ENCODE measurements around the gene HOXC5. TPM values are rescaled to one million over a fixed set of nuclear protein-coding genes. Genes with fewer than 3 reads are reported as not detected.
A peak's percentile ranks its signal among the peaks of the same experiment; 100 is the strongest.

HOXC5 gene
- total RNA-seq, 1 donor from 2014 or later, result 0.50 TPM

- TF ChIP-seq CTCF (IDR thresholded peaks at IDR 0.05; ENCODE audit: insufficient read depth, low read length, poor library complexity, severe bottlenecking), result no peak
- no peak for DNase-seq (ENCODE audit: low read depth)
- Histone ChIP-seq H3K36me3 (ENCODE audit: control insufficient read depth, insufficient read depth, low read length) (no peaks in the 10 kb centered on the region), H3K4me3 (ENCODE audit: low read depth, low read length) (no peak overlapping the region), H3K27me3 (ENCODE audit: control insufficient read depth, insufficient read depth, low read length) (peaks cover 18% of the 10 kb centered on the region)
Measured at GRCh38 chr12:54025499-54026405, 7.1 kb upstream of the HOXC5 start.

- no peak overlapping the region for H3K4me3 ChIP-seq (ENCODE audit: low read depth, low read length)
- H3K36me3 ChIP-seq (ENCODE audit: control insufficient read depth, insufficient read depth, low read length), result no peaks in the 10 kb centered on the region
- no peak for DNase-seq (ENCODE audit: low read depth)
- peaks cover 19% of the 10 kb centered on the region for H3K27me3 ChIP-seq (ENCODE audit: control insufficient read depth, insufficient read depth, low read length)
- TF ChIP-seq CTCF (IDR thresholded peaks at IDR 0.05; ENCODE audit: insufficient read depth, low read length, poor library complexity, severe bottlenecking), result no peak
Measured at GRCh38 chr12:54026640-54027441, 6.0 kb upstream of the HOXC5 start.

GRCh38 chr12:54027442-54027786 lies 5.4 kb upstream of the HOXC5 start:
- peaks cover 20% of the 10 kb centered on the region for H3K27me3 ChIP-seq (ENCODE audit: control insufficient read depth, insufficient read depth, low read length)
- H3K4me3 ChIP-seq (ENCODE audit: low read depth, low read length), result no peak overlapping the region
- DNase-seq (ENCODE audit: low read depth), result no peak
- no peak for TF ChIP-seq CTCF (IDR thresholded peaks at IDR 0.05; ENCODE audit: insufficient read depth, low read length, poor library complexity, severe bottlenecking)
- no peaks in the 10 kb centered on the region for H3K36me3 ChIP-seq (ENCODE audit: control insufficient read depth, insufficient read depth, low read length)

- no peak for DNase-seq (ENCODE audit: low read depth)
Measured at GRCh38 chr12:54028314-54029201, 4.3 kb upstream of the HOXC5 start, which contains the start of gene HOXC6. Gene HOXC6, plus strand, starts transcription at chr12:54028440. Its CDS starts 82 bp downstream, at chr12:54028522.

More at GRCh38 chr12:54028314-54029201, 4.3 kb upstream of the HOXC5 start, which contains the start of gene HOXC6:
- no peaks in the 10 kb centered on the region for H3K36me3 ChIP-seq (ENCODE audit: control insufficient read depth, insufficient read depth, low read length)
- peak within 1 kb of the TSS; percentile 22 for H3K4me3 ChIP-seq (ENCODE audit: low read depth, low read length)
- no peak for TF ChIP-seq CTCF (IDR thresholded peaks at IDR 0.05; ENCODE audit: insufficient read depth, low read length, poor library complexity, severe bottlenecking)
- H3K27me3 ChIP-seq (ENCODE audit: control insufficient read depth, insufficient read depth, low read length), result peaks cover 25% of the 10 kb centered on the region
